22Rv1 (cell line): ENCODE measurements around the gene SUPT3H.

Source experiments
- H3K27ac ChIP-seq: fragments of 450-650 bp; 2 replicates; pipeline ENCODE4 v1.5.1; 2017
- CTCF ChIP-seq: fragments of 450-650 bp; IDR thresholded peaks from 2 replicates; pipeline ENCODE4 v1.5.1; 2017; ENCODE audit warnings: mild to moderate bottlenecking
- ZFX ChIP-seq: fragments of 450-650 bp; IDR thresholded peaks from 2 replicates; pipeline ENCODE4 v1.6.1; 2017; ENCODE audit warnings: antibody characterized with exemption, borderline replicate concordance

Gene SUPT3H

GRCh38 chr6:45038226-45038625, 339.5 kb downstream of the SUPT3H start:
- no peak for TF ChIP-seq CTCF
- no peak for TF ChIP-seq ZFX
- no peak overlapping the region for H3K27ac ChIP-seq

GRCh38 chr6:45036103-45036502, 341.6 kb downstream of the SUPT3H start:
- TF ChIP-seq ZFX, result no peak
- TF ChIP-seq CTCF, result no peak
- H3K27ac ChIP-seq, result no peak overlapping the region

GRCh38 chr6:45032426-45032825, 345.3 kb downstream of the SUPT3H start:
- TF ChIP-seq CTCF, result no peak
- no peak for TF ChIP-seq ZFX
- no peak overlapping the region for H3K27ac ChIP-seq

- TF ChIP-seq CTCF (no peak), ZFX (no peak)
- no peak overlapping the region for H3K27ac ChIP-seq
Measured at GRCh38 chr6:45031601-45032000, 346.1 kb downstream of the SUPT3H start.

GRCh38 chr6:45027126-45027525, 350.6 kb downstream of the SUPT3H start:
- TF ChIP-seq ZFX, result no peak
- no peak overlapping the region for H3K27ac ChIP-seq

- no peak for TF ChIP-seq ZFX
- TF ChIP-seq CTCF, result no peak
- no peak overlapping the region for H3K27ac ChIP-seq
Measured at GRCh38 chr6:45026003-45026516, 351.7 kb downstream of the SUPT3H start.

GRCh38 chr6:45024610-45025009, 353.1 kb downstream of the SUPT3H start:
- no peak overlapping the region for H3K27ac ChIP-seq
- TF ChIP-seq CTCF, result no peak
- TF ChIP-seq ZFX, result no peak

GRCh38 chr6:45021676-45022075, 356.1 kb downstream of the SUPT3H start:
- H3K27ac ChIP-seq, result no peak overlapping the region
- TF ChIP-seq CTCF (no peak), ZFX (no peak)
